ENCODE measurements around the gene ZNF324.
A peak's percentile ranks its signal among the peaks of the same experiment; 100 is the strongest.
"Not testable (repeated sequence)": the region's sequence is repeated elsewhere in the genome, so short reads cannot be mapped to it uniquely, and the experiment has no call there.

ZNF324 gene

DNA sequence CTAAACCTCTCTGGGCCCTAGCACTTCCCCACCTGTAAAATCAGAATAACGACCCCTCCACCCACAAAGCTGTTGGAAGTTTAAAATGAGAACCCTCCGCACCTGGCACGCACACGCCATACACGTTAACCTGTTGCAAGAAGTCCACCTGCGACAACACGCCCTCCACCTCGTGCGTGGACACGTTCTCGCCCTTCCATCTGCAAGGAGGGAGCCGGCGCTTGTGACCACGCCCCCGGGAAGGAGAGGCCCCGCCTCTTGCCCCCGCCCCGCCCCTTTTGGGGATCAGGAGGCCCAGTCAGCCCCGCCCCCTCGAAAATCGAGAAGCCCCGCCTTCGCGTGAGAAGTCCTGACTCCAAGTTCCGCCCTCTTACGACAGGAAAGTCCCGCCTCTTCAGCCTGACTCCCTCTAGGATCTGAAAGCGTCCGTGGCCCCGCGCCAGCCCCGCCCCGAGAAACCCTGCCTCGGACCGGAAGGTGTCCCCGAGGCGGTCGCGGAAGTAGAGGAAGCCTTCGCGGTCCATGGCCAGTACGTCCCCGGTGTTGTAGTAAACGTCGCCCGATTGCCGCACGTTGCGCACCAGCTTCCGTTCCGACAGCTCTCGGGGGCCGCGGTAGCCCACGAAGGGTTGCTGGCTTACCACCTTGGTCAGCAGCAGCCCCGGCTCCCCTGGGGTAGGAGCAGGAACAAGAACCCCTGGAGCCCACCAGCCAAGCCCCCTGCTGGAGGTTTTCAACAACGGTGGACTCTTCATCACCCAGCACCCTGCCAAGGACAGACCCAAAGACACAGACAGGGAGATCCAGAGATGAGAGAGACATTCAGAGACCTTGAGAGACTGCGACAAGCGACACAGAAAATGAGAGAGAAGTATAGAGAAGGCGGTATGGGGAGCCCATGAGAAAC, 32.4 kb downstream of the ZNF324 start:
- peak; percentile 88 to 90 for DNase-seq (ENCODE audit: low read depth in 2 of 2, low spot score in 1 of 2)

DNA sequence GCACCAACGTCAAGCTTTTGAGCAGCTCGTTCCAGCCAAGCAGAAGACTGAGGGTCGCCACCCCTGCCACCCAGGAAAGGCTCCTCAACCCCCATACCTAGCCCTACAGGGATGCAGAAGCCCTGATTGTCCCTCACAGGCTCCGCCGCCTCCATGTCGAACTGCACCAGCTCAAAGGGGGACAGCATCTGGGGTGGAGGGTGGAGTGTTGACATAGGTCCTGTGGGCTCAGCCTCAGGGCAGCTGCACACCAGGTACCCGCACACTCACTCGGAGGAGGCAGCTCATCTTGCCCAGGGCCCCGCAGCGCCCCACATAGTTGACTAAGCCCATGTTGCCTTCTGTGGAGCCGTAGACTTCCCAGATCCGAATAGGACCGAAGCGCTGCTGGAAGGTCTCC, 33.4 kb downstream of the ZNF324 start:
- DNase-seq (ENCODE audit: low read depth in 2 of 2, low spot score in 1 of 2): no peak

DNA sequence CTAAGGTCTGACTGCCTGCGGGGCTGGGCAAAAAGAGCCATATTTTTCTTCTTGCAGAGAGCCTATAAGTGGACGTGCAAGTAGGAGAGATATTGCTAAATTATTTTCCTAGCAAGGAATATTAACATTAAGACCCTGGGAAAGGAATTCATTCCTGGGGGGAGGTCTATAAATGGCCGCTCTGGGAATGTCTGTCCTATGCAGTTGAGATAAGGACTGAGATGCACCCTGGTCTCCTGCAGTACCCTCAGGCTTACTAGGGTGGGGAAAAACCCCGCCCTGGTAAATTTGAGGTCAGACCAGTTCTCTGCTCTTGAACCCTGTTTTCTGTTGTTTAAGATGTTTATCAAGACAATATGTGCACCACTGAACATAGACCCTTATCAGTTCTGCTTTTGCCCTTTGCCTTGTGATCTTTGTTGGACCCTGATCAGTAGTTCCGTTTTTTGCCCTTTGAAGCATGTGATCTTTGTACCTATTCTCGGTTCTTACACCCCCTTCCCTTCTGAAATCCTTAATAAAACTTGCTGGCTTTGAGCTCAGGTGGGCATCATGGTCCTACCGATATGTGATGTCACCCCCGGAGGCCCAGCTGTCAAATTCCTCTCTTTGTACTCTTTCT, 40.8 kb downstream of the ZNF324 start:
- not testable (repeated sequence) for DNase-seq (ENCODE audit: low read depth in 2 of 2, low spot score in 1 of 2)

DNA sequence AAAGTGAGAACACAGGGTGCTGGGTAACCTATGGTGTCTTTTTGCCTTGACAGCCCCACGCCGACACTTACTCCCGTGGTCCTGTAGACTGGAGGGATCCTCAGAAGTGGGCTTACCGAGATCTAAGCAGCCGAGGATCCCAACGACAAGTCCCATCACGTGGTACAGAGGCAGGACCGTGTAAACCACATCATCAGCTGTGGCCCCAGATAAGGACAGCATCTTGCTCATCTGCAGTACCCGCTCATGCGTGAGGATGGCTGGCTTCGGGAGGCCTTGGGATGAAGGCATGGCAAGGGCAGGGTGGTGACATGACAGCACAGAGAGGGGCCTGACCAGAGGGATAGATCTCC, 42.8 kb downstream of the ZNF324 start:
- no peak for DNase-seq (ENCODE audit: low read depth in 2 of 2, low spot score in 1 of 2)

DNA sequence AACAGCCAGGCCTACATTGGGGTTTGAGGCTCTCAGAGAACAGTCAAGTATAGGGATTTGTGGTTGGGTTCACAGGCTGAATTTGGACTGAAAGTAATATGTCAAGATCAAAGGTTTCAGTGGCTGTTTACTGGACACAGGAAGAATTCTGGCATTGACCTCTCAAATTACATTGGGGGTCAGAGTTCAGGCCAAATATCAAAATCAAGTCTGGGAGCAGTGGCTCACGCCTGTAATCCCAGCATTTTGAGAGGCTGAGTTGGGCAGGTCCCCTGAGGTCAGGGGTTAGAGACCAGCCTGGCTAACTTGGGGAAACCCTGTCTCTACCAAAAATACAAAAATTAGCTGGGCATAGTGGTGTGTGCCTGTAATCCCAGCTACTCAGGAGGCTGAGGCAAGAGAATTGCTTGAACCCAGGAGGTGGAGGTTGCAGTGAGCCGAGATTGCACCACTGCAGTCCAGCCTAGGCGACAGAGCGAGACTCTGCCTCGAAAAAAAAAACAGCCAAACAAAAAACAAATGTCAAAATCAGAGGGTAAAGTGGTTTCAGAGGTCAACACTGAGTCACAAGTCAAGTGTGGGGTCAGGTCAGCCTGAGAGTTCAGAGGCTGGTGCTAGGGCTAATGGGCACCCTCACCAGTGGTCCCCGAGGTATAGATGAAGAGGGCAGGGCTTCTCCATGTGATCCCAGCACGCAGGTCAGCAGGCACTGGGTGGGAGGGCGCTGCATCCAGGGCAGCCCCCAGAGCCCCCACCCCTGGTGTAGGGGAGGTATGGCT, 43.4 kb downstream of the ZNF324 start:
- DNase-seq (ENCODE audit: low read depth in 2 of 2, low spot score in 1 of 2): no peak

DNA sequence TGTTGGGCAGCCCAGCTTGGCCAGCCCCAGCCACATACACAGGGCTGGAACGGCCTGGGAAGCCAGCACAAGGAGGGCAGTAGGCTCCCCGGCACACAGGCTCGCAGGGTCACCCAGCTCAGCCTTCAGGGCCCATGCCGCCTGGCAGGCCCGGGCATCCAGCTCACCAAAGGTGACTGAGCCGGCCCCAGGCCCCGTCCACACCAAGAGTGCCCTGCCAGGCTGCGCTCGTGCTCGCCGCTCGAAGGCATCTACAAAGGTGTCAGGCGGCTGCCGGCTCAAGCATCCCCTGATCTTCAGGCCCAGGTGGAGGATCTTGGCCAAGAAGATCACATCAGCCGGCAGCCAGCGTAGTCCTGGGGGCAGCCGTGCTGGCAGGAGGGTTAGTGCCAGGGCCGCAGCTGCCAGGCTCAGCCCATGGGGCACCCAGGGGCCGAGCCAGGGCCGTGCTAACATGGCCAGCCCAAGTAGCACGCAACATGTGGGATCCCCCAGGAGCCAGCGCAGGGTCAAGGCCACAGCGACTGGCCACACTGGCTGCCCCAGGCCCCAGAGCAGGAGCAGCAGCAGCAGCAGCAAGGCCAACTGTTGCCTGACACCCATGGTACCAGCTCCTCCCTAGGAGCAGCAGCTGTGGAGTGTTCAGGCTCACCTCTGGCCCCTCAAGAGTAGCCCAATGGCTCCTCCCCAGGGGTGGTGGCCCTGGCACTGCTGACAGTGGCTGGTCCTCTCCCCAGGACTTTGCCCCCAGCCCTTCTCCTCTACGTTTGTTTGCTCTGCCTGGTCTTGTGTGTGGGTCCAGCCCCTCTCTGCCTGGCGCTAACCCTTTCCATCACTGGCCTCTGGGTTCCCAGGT, 44.7 kb downstream of the ZNF324 start, which contains the start of gene SLC27A5:
Gene SLC27A5 (minus strand): TSS at position 640 of the 856 bp plus-strand sequence. CDS start 37 bp downstream, at position 603.
- DNase-seq (ENCODE audit: low read depth in 2 of 2, low spot score in 1 of 2): no peak

DNA sequence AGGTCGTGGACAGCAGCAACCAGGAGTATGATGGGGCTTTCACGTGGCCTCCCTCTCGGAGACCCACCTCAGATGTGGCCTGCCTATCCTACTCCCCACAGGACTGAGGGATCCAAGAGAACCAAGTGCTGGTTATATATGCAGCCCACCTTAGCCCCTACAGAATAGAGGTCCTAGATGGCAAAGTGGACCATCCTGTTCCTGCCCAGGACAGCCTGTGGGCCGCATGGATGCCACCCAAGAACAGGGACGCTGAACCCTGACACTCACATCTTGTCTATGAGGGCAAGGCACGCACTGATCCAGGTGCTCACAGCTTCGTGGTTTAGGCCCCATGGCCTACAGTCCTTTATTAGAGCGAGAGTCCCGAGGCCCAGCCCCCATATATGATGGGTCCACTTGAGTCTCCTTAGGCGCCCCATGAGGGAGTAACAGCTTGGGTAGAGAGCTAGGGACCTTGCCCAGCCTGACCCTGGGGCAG, 46.4 kb downstream of the ZNF324 start:
- no peak for DNase-seq (ENCODE audit: low read depth in 2 of 2, low spot score in 1 of 2)

DNA sequence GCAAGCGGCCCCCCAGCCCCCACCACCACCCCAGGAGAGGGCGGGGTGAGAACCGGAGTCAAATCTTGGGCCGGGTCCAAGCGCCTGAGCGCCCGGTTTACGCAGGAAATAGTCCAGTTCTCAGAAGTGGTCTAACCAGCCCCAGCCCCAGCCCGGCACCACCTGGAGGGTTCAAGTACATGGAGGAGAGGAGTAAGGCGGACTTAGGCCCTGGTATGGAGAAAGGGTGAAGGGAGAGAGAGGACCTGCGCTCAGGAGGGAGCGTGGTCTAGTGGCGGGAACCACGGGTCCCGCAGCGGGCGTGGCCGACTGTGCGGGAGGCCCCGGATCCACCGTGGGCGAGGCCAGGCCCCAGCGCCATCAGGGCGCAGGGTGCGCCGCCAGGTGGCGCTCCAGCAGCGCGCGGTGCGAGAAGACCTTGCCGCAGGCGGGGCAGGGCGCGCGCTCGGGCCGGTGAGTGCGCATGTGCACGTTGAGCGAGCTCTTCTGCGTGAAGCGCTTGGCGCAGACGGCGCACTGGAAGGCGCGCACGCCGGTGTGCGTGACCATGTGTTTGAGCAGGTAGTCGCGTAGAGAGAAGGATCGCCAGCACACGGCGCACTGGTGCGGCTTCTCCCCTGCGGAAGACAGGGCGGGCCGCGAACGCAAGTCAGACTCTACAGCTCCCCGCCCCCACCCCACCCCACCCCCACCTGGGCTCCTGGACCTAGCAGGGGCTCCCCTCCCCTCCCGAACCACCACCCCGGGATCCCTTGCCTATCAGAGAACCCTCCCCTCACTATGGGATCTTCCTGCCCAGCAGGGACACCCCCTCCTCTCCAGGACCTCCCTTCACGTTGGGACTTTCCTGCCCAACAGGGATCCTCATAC, 47.0 kb downstream of the ZNF324 start:
- DNase-seq (ENCODE audit: low read depth in 2 of 2, low spot score in 1 of 2): peak; percentile 85 to 87

DNA sequence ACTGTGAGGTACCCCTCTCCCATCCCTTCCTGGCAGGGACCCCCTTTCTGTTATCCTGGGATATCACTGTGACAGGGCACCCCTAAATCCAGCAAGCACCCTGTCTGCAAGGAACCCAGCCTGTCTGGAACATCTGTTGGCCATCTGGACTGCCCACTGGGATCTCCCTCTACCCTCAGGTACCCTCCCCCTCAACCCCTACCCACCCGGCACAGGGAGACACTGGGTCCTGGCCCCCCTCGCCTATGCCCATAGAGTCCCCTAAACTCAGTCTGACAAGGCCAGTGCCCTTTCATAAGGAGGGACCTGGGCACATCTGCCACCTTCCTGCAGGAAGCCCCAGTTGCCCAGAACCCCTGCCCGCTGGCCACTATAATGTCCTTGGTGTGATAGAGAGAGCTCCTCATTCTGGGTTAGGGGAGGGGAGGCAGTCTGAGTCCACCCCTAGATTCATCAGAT, 47.7 kb downstream of the ZNF324 start:
- no peak for DNase-seq (ENCODE audit: low read depth in 2 of 2, low spot score in 1 of 2)

DNA sequence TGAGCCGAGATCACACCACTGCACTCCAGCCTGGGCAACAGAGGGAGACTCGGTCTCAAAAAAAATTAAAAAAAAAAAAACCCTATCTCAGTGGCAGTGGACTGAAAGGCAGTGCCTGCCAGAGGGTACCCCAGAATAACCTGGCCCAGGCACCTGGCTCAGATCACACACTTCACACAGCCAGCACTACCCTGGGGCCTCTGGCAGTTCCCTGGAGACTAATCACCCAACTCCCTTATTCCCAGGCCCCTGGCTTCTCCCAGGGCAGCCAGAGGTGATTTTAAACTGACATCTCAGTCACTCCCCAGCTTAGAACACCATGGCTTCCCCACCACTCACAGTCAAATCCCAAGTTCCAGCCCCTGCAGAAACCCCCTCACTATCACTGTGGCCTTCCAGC, 48.4 kb downstream of the ZNF324 start:
- DNase-seq (ENCODE audit: low read depth in 2 of 2, low spot score in 1 of 2): no peak

DNA sequence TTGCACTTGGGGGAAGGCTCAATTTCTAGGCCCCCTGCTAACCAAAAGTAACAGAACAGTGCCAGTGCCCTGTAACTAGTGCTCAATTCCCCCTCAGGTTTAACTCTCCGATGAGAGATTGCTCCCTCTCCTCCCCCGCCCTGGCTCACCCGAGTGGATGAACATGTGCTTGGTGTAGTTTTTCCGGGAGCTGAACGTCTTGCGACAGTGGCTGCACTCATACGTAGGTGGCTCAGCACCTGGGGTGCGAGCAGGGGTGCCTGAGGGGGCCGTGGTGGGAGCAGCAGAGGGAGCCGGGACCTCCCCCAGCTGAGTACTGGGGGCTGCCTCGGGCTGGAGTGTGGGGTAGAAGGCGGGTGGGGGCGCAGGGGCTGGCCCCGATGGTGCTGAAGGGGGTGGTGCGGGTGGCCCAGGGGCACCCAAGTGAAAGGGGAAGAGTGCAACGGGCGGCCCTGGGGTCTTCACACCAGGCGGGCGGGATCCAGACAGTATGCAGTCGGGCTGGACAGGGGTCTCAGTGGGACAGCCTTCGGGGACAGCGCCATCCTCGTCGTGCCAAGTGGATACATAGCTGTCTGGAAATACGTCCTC, 49.5 kb downstream of the ZNF324 start:
- DNase-seq (ENCODE audit: low read depth in 2 of 2, low spot score in 1 of 2): no peak

DNA sequence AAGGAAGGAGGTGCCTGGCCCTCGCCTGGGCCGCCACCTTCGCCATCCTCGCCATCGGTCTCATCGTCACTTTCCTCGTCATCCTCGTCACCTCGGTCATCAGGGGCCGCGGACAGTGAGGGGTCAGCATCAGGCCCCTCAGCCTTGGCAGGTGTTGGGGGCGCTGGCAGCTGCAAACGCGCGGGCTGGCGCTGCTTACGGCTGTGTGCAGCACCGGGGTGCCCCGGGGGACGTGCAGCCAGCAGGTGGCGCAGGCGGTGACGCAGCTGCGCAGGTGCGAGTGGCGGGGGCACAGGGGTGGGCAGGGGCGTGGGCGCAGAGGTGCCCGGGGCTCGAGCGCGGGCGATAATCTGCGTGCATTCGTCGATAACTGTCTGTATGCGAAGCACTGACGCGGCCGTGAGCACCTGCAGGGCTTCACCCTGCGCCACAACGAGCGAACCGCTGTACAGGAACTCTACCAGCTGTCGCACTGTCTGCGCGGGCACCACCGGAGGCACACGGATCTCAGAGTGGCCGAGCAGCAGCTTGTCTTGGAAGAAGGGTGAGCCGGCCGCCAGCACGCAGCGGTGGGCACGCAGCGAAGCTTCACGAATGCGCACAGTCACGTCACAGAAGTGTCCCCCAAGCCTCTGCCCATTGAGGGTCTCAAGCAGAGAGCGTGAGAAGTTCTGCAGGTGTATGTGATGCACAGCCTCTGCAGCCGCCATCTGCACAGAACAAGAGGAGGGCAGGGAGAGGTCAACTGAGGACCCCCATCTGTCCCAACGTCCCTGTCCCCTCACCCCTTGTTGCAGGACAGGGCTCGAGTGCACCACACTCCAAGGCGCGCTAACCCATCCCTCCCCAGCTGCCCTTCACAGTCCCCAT, 50.3 kb downstream of the ZNF324 start:
- DNase-seq (ENCODE audit: low read depth in 2 of 2, low spot score in 1 of 2): no peak

DNA sequence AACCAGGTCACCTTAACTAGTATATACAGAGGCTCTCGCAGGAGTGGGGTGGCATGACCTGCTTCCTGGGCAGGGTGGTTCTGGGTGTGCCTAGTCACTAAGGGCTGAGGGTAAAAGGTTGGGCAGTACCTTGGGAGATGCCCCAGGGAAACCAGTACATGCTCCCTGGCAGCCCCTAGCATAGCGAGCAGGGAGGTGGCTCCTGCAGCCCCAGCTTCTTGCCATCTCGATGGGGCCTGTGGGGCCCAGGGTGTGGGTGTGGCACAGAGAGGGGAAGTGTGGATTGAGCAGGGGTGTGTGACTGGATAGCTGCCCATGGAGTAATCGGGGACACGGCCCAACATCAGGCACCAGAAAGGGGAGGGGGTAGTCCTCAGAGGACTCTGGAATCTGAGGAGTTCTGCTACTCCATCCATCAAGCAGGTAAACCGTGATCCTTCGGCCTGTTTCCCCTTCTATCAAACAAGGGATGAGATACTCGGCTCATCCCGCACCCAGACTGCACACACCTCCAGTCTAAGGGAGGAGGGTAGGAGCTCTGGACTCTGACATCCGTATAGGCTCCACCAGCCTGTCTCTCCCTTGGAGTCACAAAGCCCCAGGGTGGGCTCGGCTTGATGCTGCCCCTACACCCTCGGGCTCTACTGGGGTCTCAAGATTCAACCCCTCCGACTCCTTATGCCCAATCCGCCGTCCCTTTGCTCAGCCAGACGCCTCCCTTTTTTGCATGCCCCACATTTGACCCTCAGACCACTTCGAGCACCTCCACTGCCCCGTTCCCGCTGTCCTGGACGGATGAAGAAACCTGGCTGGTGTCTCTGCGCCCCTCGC, 51.6 kb downstream of the ZNF324 start:
- no peak for DNase-seq (ENCODE audit: low read depth in 2 of 2, low spot score in 1 of 2)

DNA sequence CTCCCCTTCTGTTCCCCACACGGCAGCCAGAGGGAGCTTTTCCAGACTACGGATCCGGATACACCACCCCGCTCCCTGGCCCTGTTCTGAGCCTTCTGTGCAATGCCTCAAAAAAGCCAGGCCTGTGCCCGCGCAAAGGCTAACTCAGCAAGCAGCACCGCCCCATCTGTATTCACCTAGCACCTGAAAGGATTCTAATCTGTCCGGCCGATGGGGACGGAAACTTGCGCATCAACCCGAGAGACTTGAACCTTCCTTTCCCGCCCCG, 52.1 kb downstream of the ZNF324 start:
- no peak for DNase-seq (ENCODE audit: low read depth in 2 of 2, low spot score in 1 of 2)

DNA sequence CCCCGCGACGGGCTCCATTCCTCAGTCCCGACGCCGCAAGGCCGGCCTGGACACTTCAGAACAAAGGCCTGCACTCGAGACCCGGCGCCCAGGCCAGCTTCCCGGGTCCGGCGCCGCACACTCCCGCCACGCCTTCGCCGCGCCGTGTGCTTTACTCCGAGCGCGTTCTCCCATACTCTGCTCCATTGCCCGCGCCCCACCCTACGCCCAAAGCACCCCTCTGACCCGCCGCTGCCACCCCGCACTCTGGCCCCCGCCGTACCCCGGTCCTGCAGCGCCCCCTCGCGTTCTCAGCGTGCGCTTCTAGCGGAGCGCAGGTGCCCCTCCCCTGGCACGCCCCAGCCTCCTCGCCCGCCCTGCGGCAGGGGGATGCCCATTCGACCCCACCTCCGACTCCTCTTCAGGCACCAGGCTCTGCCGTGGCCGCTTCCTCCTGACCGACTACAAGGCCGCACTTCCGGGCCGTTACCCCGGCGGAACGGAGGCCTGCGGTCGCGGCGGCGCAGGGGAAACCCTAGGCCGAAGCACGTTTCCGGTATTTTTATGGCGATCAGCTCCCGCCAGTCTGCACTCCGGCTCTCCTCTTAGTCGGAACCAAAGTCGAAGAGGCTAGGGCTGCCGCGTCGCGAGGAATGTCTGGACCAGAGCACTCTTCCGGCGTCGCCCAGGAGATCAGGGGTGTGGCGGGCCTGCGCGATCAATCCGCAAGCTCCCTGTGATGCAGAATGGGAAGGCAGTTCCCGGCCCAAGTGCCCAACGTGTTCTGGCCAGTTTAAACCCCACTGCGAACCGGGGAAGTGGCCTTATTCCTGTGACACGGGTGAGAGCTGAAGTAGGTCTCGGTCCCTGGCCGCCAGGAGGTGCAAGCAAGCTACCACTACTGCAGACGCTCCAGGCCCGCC, 52.7 kb downstream of the ZNF324 start, which contains the start of gene ZBTB45:
Gene ZBTB45 (minus strand): TSS at position 456 of the 902 bp plus-strand sequence. CDS start 2,137 bp downstream, outside the sequence.
- peak; percentile 69 to 74 for DNase-seq (ENCODE audit: low read depth in 2 of 2, low spot score in 1 of 2)

DNA sequence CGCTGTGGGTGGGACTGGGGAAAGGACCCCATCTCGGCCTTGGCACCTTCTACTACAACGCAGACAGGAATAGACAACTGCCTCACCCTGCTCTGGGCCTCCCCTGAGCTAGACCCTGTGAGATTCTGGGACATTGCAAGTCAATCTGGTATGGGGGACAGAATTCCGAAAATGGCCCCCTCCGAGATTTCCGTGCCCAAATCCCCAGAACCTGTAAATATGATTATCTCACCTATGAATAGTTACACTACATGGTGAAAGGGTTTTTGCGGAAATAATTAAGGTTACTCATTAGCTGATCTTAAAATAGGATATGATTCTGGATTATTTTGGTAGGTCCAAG, 53.3 kb downstream of the ZNF324 start:
- no peak for DNase-seq (ENCODE audit: low read depth in 2 of 2, low spot score in 1 of 2)

DNA sequence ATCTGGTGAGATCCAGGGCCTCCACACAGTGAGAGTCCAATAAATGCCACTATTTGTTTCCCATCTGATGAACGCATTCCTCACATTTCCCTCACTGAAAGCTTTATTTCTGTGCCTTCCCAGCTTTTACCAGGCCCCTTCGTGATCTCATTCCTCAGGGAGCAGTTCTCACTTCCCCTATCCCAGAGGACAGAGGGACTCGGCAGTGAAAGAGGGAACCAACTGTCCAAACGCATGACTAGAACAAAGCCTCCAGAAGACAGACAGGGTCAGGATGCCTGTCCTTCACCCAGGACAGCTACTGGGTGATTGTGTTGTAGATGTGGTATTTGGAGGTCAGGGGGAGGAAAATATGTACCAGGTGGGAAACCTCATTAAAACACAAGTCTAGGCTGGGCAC, 54.8 kb downstream of the ZNF324 start:
- DNase-seq (ENCODE audit: low read depth in 2 of 2, low spot score in 1 of 2): no peak
